Measurements from ENCODE around the gene LRRTM4.

- TF ChIP-seq SIN3A (IDR thresholded peaks at IDR 0.05; ENCODE audit: borderline replicate concordance, insufficient read depth, low read length) (no peak), POLR2AphosphoS5 (IDR thresholded peaks at IDR 0.05; ENCODE audit: low read depth, low read length) (no peak)
Measured at GRCh38 chr2:76763276-76763675, 758.9 kb downstream of the LRRTM4 start.
